ENCODE measurements around the gene PCK1. TPM values are rescaled to one million over a fixed set of nuclear protein-coding genes. Genes with fewer than 3 reads are reported as not detected.

PCK1 gene
- total RNA-seq, 2 donors from 2014 or later, result not detected

DNA sequence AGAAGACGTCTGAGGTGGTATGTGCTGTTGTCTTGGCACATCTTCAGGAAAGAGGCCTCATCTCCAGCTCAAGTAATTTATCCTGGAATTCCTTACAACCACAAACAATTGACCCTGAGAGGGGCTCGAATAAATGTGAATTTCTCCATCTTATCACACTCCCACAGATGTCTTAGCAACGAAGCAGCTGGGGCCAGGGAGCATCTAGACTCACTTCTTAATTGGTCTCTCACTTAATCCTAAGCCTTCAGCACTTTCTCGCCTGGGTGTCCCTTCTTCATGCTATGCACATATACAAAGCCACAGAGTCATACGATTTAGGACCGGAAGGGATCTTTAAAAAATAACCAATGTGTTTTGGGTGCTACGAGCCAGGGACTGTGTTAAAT, 27.1 kb downstream of the PCK1 start:
- Mint-ChIP-seq H3K27me3 (ENCODE audit: insufficient read depth) (peaks cover 3% of the 10 kb centered on the region), H3K9me3 (peaks cover 9% of the 10 kb centered on the region), H3K27ac (no peak overlapping the region), H3K4me3 (no peak overlapping the region), H3K36me3 (ENCODE audit: low read depth) (no peaks in the 10 kb centered on the region), H3K4me1 (peaks cover under 1% of the 10 kb centered on the region)
- Histone ChIP-seq H3K36me3 (ENCODE audit: control insufficient read depth, insufficient read depth, low read length) (no peaks in the 10 kb centered on the region), H3K27me3 (ENCODE audit: control insufficient read depth, insufficient read depth, low read length, poor library complexity, severe bottlenecking) (no peaks in the 10 kb centered on the region), H3K4me1 (ENCODE audit: control insufficient read depth, insufficient read depth, low read length) (no peaks in the 10 kb centered on the region), H3K27ac (ENCODE audit: low read depth, low read length) (no peak overlapping the region), H3K9ac (ENCODE audit: extremely low read depth, low read length, poor library complexity, severe bottlenecking) (no peak overlapping the region), H3K9me3 (ENCODE audit: control insufficient read depth, low read length) (no peaks in the 10 kb centered on the region), H3K4me3 (ENCODE audit: low read length) (no peak overlapping the region)
- TF ChIP-seq, protein P1, sequence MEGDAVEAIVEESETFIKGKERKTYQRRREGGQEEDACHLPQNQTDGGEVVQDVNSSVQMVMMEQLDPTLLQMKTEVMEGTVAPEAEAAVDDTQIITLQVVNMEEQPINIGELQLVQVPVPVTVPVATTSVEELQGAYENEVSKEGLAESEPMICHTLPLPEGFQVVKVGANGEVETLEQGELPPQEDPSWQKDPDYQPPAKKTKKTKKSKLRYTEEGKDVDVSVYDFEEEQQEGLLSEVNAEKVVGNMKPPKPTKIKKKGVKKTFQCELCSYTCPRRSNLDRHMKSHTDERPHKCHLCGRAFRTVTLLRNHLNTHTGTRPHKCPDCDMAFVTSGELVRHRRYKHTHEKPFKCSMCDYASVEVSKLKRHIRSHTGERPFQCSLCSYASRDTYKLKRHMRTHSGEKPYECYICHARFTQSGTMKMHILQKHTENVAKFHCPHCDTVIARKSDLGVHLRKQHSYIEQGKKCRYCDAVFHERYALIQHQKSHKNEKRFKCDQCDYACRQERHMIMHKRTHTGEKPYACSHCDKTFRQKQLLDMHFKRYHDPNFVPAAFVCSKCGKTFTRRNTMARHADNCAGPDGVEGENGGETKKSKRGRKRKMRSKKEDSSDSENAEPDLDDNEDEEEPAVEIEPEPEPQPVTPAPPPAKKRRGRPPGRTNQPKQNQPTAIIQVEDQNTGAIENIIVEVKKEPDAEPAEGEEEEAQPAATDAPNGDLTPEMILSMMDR (conservative IDR thresholded peaks at IDR 0.05), result no peak
- no peak for DNase-seq
- 92 to 94% methylated on average over 7 of the region's 7 CpGs for WGBS, 2 experiments (ENCODE audit: insufficient coverage in 1 of 2, insufficient read length in 1 of 2)

DNA sequence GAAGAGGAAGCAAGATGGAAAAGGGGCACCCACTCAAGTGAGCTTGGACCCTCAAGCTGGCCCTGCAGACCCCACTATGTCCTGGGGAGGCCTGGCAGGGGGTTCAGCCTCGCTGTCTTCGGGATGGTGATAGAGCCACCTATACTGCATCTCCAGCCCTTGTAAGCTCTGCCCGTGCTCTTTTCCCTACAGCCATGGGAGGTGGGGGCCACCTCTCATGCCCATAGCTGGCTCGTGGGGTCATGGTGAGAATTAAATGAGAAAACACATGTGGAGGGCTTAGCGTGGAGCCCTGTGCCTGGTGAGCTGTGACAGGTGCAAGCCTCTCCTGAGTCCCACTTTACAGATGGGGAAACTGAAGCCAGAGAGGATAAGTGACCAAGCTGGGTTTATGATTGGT, 27.7 kb downstream of the PCK1 start:
- H3K4me1 Mint-ChIP-seq, result no peaks in the 10 kb centered on the region
- Histone ChIP-seq H3K4me1 (ENCODE audit: control insufficient read depth, insufficient read depth, low read length) (no peaks in the 10 kb centered on the region), H3K27ac (ENCODE audit: low read depth, low read length) (no peak overlapping the region), H3K9me3 (ENCODE audit: control insufficient read depth, low read length) (no peaks in the 10 kb centered on the region), H3K4me3 (ENCODE audit: low read length) (no peak overlapping the region), H3K27me3 (ENCODE audit: control insufficient read depth, insufficient read depth, low read length, poor library complexity, severe bottlenecking) (no peaks in the 10 kb centered on the region), H3K36me3 (ENCODE audit: control insufficient read depth, insufficient read depth, low read length) (no peaks in the 10 kb centered on the region), H3K9ac (ENCODE audit: extremely low read depth, low read length, poor library complexity, severe bottlenecking) (no peak overlapping the region)
- no peak for DNase-seq
- H3K9me3 Mint-ChIP-seq, result peaks cover 9% of the 10 kb centered on the region
- WGBS, 2 experiments (ENCODE audit: insufficient coverage in 1 of 2, insufficient read length in 1 of 2), result 92 to 96% methylated on average over 4 to 5 of the region's 5 CpGs
- H3K27ac Mint-ChIP-seq, result no peak overlapping the region
- H3K4me3 Mint-ChIP-seq, result no peak overlapping the region
- H3K27me3 Mint-ChIP-seq (ENCODE audit: insufficient read depth), result peaks cover 3% of the 10 kb centered on the region
- no peaks in the 10 kb centered on the region for H3K36me3 Mint-ChIP-seq (ENCODE audit: low read depth)
- TF ChIP-seq, protein P1 (conservative IDR thresholded peaks at IDR 0.05), result no peak

DNA sequence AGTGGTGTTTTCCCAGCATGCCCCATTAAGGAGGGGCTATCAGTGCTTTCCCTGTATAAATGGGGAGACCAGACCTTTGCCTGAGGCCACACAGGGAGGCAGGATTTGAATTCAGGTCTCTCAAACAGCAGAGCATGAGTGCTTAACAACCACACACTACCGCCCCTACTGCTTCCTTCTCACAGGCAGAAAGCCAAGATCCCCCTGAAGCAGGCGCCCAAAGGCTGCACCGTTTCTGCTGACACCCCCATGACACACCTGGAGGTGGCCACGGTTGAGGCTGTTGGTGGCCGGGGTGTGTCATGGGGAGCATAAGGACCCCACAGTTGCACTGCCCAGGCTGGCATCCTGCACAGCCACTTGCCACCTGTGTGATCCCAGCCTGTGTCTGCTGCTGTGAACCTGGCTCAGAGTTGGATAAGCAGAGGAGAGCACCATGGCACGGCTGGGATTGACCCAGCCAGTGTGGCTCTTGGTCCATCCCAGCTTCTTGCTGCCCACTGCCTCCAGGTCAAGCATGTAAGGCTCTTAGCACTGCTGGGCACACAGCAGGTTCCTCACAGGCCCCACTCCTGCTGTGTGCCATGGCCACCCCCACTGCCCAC, 28.3 kb downstream of the PCK1 start:
- Histone ChIP-seq H3K27me3 (ENCODE audit: control insufficient read depth, insufficient read depth, low read length, poor library complexity, severe bottlenecking) (no peaks in the 10 kb centered on the region), H3K9ac (ENCODE audit: extremely low read depth, low read length, poor library complexity, severe bottlenecking) (no peak overlapping the region), H3K4me1 (ENCODE audit: control insufficient read depth, insufficient read depth, low read length) (no peaks in the 10 kb centered on the region), H3K4me3 (ENCODE audit: low read length) (no peak overlapping the region), H3K27ac (ENCODE audit: low read depth, low read length) (no peak overlapping the region), H3K9me3 (ENCODE audit: control insufficient read depth, low read length) (no peaks in the 10 kb centered on the region), H3K36me3 (ENCODE audit: control insufficient read depth, insufficient read depth, low read length) (no peaks in the 10 kb centered on the region)
- Mint-ChIP-seq H3K36me3 (ENCODE audit: low read depth) (no peaks in the 10 kb centered on the region), H3K9me3 (peaks cover 9% of the 10 kb centered on the region), H3K27me3 (ENCODE audit: insufficient read depth) (peaks cover 3% of the 10 kb centered on the region), H3K4me3 (no peak overlapping the region), H3K4me1 (no peaks in the 10 kb centered on the region), H3K27ac (no peak overlapping the region)
- no peak for DNase-seq
- TF ChIP-seq, protein P1 (conservative IDR thresholded peaks at IDR 0.05), result no peak
- WGBS, 2 experiments (ENCODE audit: insufficient coverage in 1 of 2, insufficient read length in 1 of 2), result 88 to 96% methylated on average over 3 to 6 of the region's 6 CpGs

Data from endodermal cell (in vitro differentiated cells).